ENCODE data around the gene DNAJC3.
"Not testable (repeated sequence)": the region's sequence is repeated elsewhere in the genome, so short reads cannot be mapped to it uniquely, and the experiment has no call there.

DNAJC3 gene

GRCh38 chr13:95676105-95676761 lies 706 bp upstream of the DNAJC3 start:
- peak; percentile 1 for DNase-seq (ENCODE audit: low read depth)

GRCh38 chr13:95677564-95678266 lies 776 bp downstream of the DNAJC3 start:
- no peak for DNase-seq (ENCODE audit: low read depth)

GRCh38 chr13:95678967-95679366 lies 2.0 kb downstream of the DNAJC3 start:
- DNase-seq (ENCODE audit: low read depth): no peak

GRCh38 chr13:95679722-95680121 lies 2.8 kb downstream of the DNAJC3 start:
- no peak for DNase-seq (ENCODE audit: low read depth)

GRCh38 chr13:95684418-95684817 lies 7.5 kb downstream of the DNAJC3 start:
- no peak for DNase-seq (ENCODE audit: low read depth)

- not testable (repeated sequence) for DNase-seq (ENCODE audit: low read depth)
Measured at GRCh38 chr13:95684960-95685359, 8.0 kb downstream of the DNAJC3 start.

- DNase-seq (ENCODE audit: low read depth): no peak
Measured at GRCh38 chr13:95689582-95689926, 12.6 kb downstream of the DNAJC3 start.

- not testable (repeated sequence) for DNase-seq (ENCODE audit: low read depth)
Measured at GRCh38 chr13:95690986-95691385, 14.0 kb downstream of the DNAJC3 start.

- no peak for DNase-seq (ENCODE audit: low read depth)
Measured at GRCh38 chr13:95697052-95697680, 20.2 kb downstream of the DNAJC3 start.

GRCh38 chr13:95698047-95698749 lies 21.3 kb downstream of the DNAJC3 start:
- DNase-seq (ENCODE audit: low read depth): no peak

GRCh38 chr13:95703576-95703975 lies 26.6 kb downstream of the DNAJC3 start:
- DNase-seq (ENCODE audit: low read depth): no peak

GRCh38 chr13:95704510-95704909 lies 27.6 kb downstream of the DNAJC3 start:
- no peak for DNase-seq (ENCODE audit: low read depth)

- DNase-seq (ENCODE audit: low read depth): no peak
Measured at GRCh38 chr13:95706356-95706755, 29.4 kb downstream of the DNAJC3 start.

GRCh38 chr13:95707035-95707434 lies 30.1 kb downstream of the DNAJC3 start:
- no peak for DNase-seq (ENCODE audit: low read depth)

GRCh38 chr13:95707442-95708390 lies 30.8 kb downstream of the DNAJC3 start:
- no peak for DNase-seq (ENCODE audit: low read depth)

GRCh38 chr13:95708391-95708774 lies 31.4 kb downstream of the DNAJC3 start:
- no peak for DNase-seq (ENCODE audit: low read depth)

GRCh38 chr13:95708811-95709500 lies 32.0 kb downstream of the DNAJC3 start:
- no peak for DNase-seq (ENCODE audit: low read depth)

- DNase-seq (ENCODE audit: low read depth): no peak
Measured at GRCh38 chr13:95710313-95710712, 33.4 kb downstream of the DNAJC3 start.

- not testable (repeated sequence) for DNase-seq (ENCODE audit: low read depth)
Measured at GRCh38 chr13:95712846-95713245, 35.9 kb downstream of the DNAJC3 start.

GRCh38 chr13:95713651-95714050 lies 36.7 kb downstream of the DNAJC3 start:
- DNase-seq (ENCODE audit: low read depth): no peak

Measured in T-helper 22 cell (primary cell).